AG04449 (cell line): ENCODE data around the gene LSM11.
"Not testable (repeated sequence)": the region's sequence is repeated elsewhere in the genome, so short reads cannot be mapped to it uniquely, and the experiment has no call there.

ENCODE experiments used
- CTCF ChIA-PET: fragments of 350-600 bp; formaldehyde crosslinking; extraction: SDS; loops from one replicate; lab custom pipeline; 2021; ENCODE audit warnings: antibody characterized with exemption; lab: Yijun Ruan, JAX
- POLR2A ChIA-PET: fragments of 400-600, 350-600 bp; formaldehyde crosslinking; extraction: SDS; loops from one replicate; lab custom pipeline; 2020; ENCODE audit warnings: antibody characterized with exemption, inconsistent platforms; lab: Yijun Ruan, JAX
- DNase-seq: peaks from one replicate; pipeline ENCODE4 v3.0.0-alpha.2; 2010; ENCODE audit warnings: low read depth, low spot score
- H3K4me3 ChIP-seq: 2 replicates; pipeline ENCODE4 v1.5.1; 2011; ENCODE audit warnings: low read depth, mild to moderate bottlenecking, control low read depth, low read length
- TF ChIP-seq, protein P1 (sequence below): IDR thresholded peaks from one replicate; pipeline ENCODE4 v1.5.1; 2011; ENCODE audit warnings: mild to moderate bottlenecking, moderate library complexity, low read length, control low read depth, inconsistent platforms; ENCODE audit not compliant: insufficient read depth; ENCODE audit errors: missing control alignments

LSM11 gene

DNA sequence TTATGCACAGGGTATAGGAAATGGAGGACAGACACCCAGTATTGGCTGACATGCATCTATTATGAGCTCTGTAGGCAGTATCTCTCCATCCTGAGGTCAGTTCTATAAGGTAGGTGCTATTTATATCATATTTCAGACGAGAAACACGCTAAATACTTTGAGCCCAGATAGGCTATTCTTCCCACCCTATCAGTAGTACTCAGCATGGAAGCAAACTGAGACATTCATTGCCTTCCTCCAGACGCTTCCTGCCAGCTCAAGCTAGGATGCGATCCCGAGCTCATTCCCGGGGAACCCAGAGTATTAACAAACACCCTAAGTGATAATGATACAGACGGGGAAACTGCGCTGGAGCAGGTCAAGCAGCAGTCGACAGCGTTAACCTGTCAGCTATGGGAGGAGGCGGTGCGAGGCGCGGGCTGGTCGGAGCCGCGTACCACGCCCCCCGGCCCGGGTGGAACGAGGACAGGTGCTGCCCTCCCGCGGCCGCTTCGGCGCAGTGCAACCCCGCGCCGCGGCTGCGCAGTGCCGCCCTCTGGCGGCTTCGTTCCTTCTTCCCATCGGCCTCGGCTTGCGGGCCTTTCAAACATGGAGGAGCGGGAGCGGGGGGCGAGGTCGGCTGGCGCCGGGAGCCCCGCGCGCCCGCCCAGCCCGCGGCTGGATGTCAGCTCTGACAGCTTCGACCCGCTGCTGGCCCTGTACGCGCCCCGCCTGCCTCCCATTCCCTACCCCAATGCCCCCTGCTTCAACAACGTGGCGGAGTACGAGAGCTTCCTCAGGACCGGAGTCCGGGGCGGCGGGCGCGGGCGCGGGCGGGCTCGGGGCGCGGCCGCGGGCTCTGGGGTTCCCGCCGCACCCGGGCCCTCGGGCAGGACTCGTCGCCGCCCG lies at the start of gene LSM11:
Gene LSM11 (plus strand): TSS at position 550 of the 888 bp plus-strand sequence. CDS start 39 bp downstream, at position 589.
- DNase-seq = no peak
- TF ChIP-seq, protein P1, sequence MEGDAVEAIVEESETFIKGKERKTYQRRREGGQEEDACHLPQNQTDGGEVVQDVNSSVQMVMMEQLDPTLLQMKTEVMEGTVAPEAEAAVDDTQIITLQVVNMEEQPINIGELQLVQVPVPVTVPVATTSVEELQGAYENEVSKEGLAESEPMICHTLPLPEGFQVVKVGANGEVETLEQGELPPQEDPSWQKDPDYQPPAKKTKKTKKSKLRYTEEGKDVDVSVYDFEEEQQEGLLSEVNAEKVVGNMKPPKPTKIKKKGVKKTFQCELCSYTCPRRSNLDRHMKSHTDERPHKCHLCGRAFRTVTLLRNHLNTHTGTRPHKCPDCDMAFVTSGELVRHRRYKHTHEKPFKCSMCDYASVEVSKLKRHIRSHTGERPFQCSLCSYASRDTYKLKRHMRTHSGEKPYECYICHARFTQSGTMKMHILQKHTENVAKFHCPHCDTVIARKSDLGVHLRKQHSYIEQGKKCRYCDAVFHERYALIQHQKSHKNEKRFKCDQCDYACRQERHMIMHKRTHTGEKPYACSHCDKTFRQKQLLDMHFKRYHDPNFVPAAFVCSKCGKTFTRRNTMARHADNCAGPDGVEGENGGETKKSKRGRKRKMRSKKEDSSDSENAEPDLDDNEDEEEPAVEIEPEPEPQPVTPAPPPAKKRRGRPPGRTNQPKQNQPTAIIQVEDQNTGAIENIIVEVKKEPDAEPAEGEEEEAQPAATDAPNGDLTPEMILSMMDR = peak; percentile 100
- CTCF ChIA-PET = interaction anchor here (0.6 to 16.3 kb wide), 86 partner anchors 8 to 1470 kb away, joined by 3 to 242 read pairs (median 4); partner anchors contain the start of genes C5orf52 and THG1L
- H3K4me3 ChIP-seq = peak within 1 kb of the TSS; percentile 80
- POLR2A ChIA-PET = interaction anchor here (0.6 to 1.1 kb wide), 4 partner anchors 12 to 185 kb away, joined by 3 to 6 read pairs (median 4); partner anchors contain the start of genes CLINT1 and THG1L

DNA sequence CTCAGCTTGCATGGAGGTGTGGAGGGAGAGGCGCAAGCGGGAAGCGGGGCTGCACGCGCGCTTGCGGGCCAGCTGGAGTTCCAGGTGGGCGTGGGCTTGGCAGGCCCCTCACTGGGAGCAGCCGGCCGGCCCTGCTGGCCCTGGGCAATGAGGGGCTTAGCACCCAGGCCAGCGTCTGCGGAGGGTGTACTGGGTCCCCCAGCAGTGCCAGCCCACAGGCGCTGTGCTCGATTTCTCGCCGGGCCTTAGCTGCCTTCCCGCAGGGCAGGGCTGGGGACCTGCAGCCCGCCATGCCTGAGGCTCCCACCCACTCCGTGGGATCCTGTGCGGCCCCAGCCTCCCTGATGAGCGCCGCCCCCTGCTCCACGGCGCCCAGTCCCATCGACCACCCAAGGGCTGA lies 49.7 kb upstream of the LSM11 start:
- DNase-seq, H3K4me3 ChIP-seq, POLR2A ChIA-PET, CTCF ChIA-PET: not testable (repeated sequence)

DNA sequence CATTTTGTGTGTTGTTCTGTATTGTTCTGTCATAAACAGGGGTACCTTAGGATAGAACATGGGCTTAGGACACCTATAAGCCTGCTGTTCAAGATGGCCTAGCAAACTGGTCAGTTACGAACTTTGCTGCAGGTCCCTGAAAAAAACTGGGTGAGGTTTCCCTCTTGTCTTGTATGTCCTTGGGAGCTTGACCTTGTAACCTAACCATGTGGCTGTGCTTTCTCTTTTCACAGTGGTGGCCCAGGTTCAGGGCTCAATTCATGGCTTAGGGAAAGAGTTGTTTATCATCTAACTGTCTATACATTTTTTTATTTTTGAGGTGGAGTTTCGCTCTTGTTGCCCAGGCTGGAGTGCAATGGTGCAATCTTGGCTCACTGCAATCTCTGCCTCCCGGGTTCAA lies 47.4 kb upstream of the LSM11 start:
- POLR2A ChIA-PET, H3K4me3 ChIP-seq, DNase-seq: not testable (repeated sequence)
- CTCF ChIA-PET = interaction anchor here (1.0 kb wide), 2 partner anchors 10 to 20 kb away, joined by 3 to 4 read pairs; no protein-coding TSS in a partner anchor

GRCh38 chr5:157698674-157699073 lies 44.8 kb upstream of the LSM11 start:
- POLR2A ChIA-PET, H3K4me3 ChIP-seq, DNase-seq, CTCF ChIA-PET: not testable (repeated sequence)

GRCh38 chr5:157703736-157704135 lies 39.8 kb upstream of the LSM11 start:
- TF ChIP-seq, protein P1 = no peak
- H3K4me3 ChIP-seq = no peak overlapping the region
- POLR2A ChIA-PET = no interaction called here
- DNase-seq = no peak
- CTCF ChIA-PET = no interaction called here

GRCh38 chr5:157708866-157709265 lies 34.6 kb upstream of the LSM11 start:
- CTCF ChIA-PET = interaction anchor here (1.0 to 1.7 kb wide), 3 partner anchors 9 to 232 kb away, joined by 3 to 9 read pairs (median 4); no protein-coding TSS in a partner anchor
- POLR2A ChIA-PET = no interaction called here
- H3K4me3 ChIP-seq = no peak overlapping the region
- TF ChIP-seq, protein P1 = no peak
- DNase-seq = no peak

- POLR2A ChIA-PET = no interaction called here
- CTCF ChIA-PET = interaction anchor here (1.7 kb wide), 1 partner anchor 9 kb away, joined by 9 read pairs; no protein-coding TSS in a partner anchor
- TF ChIP-seq, protein P1 = no peak
- H3K4me3 ChIP-seq = no peak overlapping the region
- DNase-seq = no peak
Measured at GRCh38 chr5:157709346-157709745, 34.2 kb upstream of the LSM11 start.
